ENCODE measurements around the gene NCAPD2. TPM values are rescaled to one million over a fixed set of nuclear protein-coding genes. Genes with fewer than 3 reads are reported as not detected.

NCAPD2 gene, protein sequence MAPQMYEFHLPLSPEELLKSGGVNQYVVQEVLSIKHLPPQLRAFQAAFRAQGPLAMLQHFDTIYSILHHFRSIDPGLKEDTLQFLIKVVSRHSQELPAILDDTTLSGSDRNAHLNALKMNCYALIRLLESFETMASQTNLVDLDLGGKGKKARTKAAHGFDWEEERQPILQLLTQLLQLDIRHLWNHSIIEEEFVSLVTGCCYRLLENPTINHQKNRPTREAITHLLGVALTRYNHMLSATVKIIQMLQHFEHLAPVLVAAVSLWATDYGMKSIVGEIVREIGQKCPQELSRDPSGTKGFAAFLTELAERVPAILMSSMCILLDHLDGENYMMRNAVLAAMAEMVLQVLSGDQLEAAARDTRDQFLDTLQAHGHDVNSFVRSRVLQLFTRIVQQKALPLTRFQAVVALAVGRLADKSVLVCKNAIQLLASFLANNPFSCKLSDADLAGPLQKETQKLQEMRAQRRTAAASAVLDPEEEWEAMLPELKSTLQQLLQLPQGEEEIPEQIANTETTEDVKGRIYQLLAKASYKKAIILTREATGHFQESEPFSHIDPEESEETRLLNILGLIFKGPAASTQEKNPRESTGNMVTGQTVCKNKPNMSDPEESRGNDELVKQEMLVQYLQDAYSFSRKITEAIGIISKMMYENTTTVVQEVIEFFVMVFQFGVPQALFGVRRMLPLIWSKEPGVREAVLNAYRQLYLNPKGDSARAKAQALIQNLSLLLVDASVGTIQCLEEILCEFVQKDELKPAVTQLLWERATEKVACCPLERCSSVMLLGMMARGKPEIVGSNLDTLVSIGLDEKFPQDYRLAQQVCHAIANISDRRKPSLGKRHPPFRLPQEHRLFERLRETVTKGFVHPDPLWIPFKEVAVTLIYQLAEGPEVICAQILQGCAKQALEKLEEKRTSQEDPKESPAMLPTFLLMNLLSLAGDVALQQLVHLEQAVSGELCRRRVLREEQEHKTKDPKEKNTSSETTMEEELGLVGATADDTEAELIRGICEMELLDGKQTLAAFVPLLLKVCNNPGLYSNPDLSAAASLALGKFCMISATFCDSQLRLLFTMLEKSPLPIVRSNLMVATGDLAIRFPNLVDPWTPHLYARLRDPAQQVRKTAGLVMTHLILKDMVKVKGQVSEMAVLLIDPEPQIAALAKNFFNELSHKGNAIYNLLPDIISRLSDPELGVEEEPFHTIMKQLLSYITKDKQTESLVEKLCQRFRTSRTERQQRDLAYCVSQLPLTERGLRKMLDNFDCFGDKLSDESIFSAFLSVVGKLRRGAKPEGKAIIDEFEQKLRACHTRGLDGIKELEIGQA (N-terminal part only)
- total RNA-seq (69.6 TPM), polyA plus RNA-seq (18.8 TPM)
- long read RNA-seq, donor 1, full-length matches to known transcripts = 1 of 11 reads
- long read RNA-seq, donor 1, partial matches to known transcripts = 10 of 11 reads
- long read RNA-seq, donor 1, other reads (novel, unspliced or antisense) = 0 of 11 reads
- long read RNA-seq, donor 2 = 0 reads
- long read RNA-seq, donor 3, full-length matches to known transcripts = 6 of 12 reads
- long read RNA-seq, donor 3, partial matches to known transcripts = 6 of 12 reads
- long read RNA-seq, donor 3, other reads (novel, unspliced or antisense) = 0 of 12 reads
- long read RNA-seq, donor 4, full-length matches to known transcripts = 5 of 5 reads
- long read RNA-seq, donor 4, partial matches to known transcripts = 0 of 5 reads
- long read RNA-seq, donor 4, other reads (novel, unspliced or antisense) = 0 of 5 reads
- long read RNA-seq, donor 5, full-length matches to known transcripts = 4 of 29 reads
- long read RNA-seq, donor 5, partial matches to known transcripts = 25 of 29 reads
- long read RNA-seq, donor 5, other reads (novel, unspliced or antisense) = 0 of 29 reads
- long read RNA-seq, donor 6, full-length matches to known transcripts = 5 of 30 reads
- long read RNA-seq, donor 6, partial matches to known transcripts = 25 of 30 reads
- long read RNA-seq, donor 6, other reads (novel, unspliced or antisense) = 0 of 30 reads
- long read RNA-seq, donor 7, full-length matches to known transcripts = 6 of 11 reads
- long read RNA-seq, donor 7, partial matches to known transcripts = 5 of 11 reads
- long read RNA-seq, donor 7, other reads (novel, unspliced or antisense) = 0 of 11 reads
- long read RNA-seq, donor 8, full-length matches to known transcripts = 1 of 1 reads
- long read RNA-seq, donor 8, partial matches to known transcripts = 0 of 1 reads
- long read RNA-seq, donor 8, other reads (novel, unspliced or antisense) = 0 of 1 reads
- long read RNA-seq, donor 9, full-length matches to known transcripts = 9 of 15 reads
- long read RNA-seq, donor 9, partial matches to known transcripts = 6 of 15 reads
- long read RNA-seq, donor 9, other reads (novel, unspliced or antisense) = 0 of 15 reads
- long read RNA-seq, donor 10, full-length matches to known transcripts = 1 of 6 reads
- long read RNA-seq, donor 10, partial matches to known transcripts = 5 of 6 reads
- long read RNA-seq, donor 10, other reads (novel, unspliced or antisense) = 0 of 6 reads

DNA sequence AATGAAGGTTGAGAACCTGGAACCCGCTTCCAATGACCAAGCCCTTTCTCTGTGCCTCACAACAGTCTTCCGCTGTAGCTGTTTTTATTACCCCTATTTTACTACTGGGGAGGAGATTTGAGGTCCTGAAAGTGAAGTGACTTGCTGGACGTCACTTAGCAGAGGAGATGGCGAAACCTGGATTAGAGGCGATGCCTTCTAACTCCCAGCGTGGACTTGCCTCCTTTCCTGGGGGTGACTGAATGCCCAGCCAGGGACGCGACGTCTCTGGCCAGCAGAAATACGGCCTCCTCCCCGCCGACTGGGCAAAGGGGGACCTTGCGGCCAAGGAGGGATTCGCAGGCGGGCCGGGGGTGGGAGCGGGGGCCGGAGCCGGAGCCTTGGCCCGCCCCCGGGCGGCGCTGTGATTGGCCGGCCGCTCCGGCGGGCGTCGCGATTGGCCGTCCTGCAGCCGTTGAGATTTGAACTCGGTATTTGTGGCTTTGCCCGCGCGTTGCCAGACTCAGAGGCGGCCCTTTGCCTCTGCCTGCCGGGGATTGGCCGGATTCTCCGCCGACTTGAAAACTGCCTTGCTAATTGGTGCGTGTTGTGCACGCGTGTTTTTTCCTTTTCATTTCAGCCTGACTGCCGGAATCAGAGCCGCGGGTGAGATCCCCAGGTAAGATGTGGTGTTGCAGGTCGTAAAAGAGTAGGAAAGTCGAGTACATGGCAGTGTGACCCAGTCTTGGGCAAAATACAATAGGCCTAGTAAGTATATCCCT is at the start of gene NCAPD2:
TSS of gene NCAPD2 (plus strand) at position 606 of the 761 bp plus-strand sequence. CDS start 997 bp downstream, outside the sequence.
- peak; percentile 82 to 98 (median 94) for DNase-seq (ENCODE audit: low read depth in 6 of 9, low spot score in 9 of 9)
- H3K4me1 ChIP-seq (ENCODE audit: control insufficient read depth in 2 of 2, insufficient read depth in 2 of 2, low read length in 2 of 2) = peaks cover 21 to 22% of the 10 kb centered on the region in 2 donors
- under 1% methylated on average over 49 of the region's 49 CpGs for WGBS

GRCh38 chr12:6444704-6445688 is 48.9 kb upstream of the NCAPD2 start, which contains the start of gene CD27:
CD27 (plus strand) TSS chr12:6444955; CDS start chr12:6445096, 141 bp downstream.
- DNase-seq (ENCODE audit: low read depth in 6 of 9, low spot score in 9 of 9) = peak in 3 of 9 donors; percentile 54 to 86 (median 68)
- Histone ChIP-seq H3K4me1 (ENCODE audit: control insufficient read depth in 2 of 2, insufficient read depth in 2 of 2, low read length in 2 of 2) (peaks cover 37 to 73% of the 10 kb centered on the region in 2 donors), H3K36me3 (ENCODE audit: control insufficient read depth in 2 of 2, insufficient read depth in 2 of 2, low read length in 1 of 2) (peaks cover 0 to 19% of the 10 kb centered on the region in 2 donors), H3K27me3 (ENCODE audit: control insufficient read depth in 2 of 2, insufficient read depth in 1 of 2, low read length in 1 of 2) (no peaks in the 10 kb centered on the region), H3K9me3 (ENCODE audit: control insufficient read depth in 2 of 2, insufficient read depth in 1 of 2, low read length in 1 of 2) (no peaks in the 10 kb centered on the region), H3K4me3 (ENCODE audit: low read length in 2 of 2) (peak within 1 kb of the TSS; percentile 49 to 51), H3K27ac (ENCODE audit: low read depth in 1 of 2, low read length in 1 of 2) (peak within 1 kb of the TSS; percentile 85 to 96)
- WGBS = 67% methylated on average over 16 of the region's 16 CpGs

More for the DNA sequence above, at the start of gene NCAPD2:
- no peaks in the 10 kb centered on the region for H3K27me3 ChIP-seq (ENCODE audit: control insufficient read depth in 2 of 2, insufficient read depth in 1 of 2, low read length in 1 of 2)
- H3K9me3 ChIP-seq (ENCODE audit: control insufficient read depth in 2 of 2, insufficient read depth in 1 of 2, low read length in 1 of 2) = no peaks in the 10 kb centered on the region
- H3K36me3 ChIP-seq (ENCODE audit: control insufficient read depth in 2 of 2, insufficient read depth in 2 of 2, low read length in 1 of 2) = peaks cover 18 to 44% of the 10 kb centered on the region in 2 donors
- H3K4me3 ChIP-seq (ENCODE audit: low read length in 2 of 2) = peak within 1 kb of the TSS; percentile 74 to 98
- H3K27ac ChIP-seq (ENCODE audit: low read depth in 1 of 2, low read length in 1 of 2) = peak within 1 kb of the TSS; percentile 99

- Histone ChIP-seq H3K9me3 (ENCODE audit: control insufficient read depth in 2 of 2, insufficient read depth in 1 of 2, low read length in 1 of 2) (peaks cover 0 to 7% of the 10 kb centered on the region in 2 donors), H3K4me3 (ENCODE audit: low read length in 2 of 2) (peak overlapping the region; percentile 70 to 99), H3K27me3 (ENCODE audit: control insufficient read depth in 2 of 2, insufficient read depth in 1 of 2, low read length in 1 of 2) (no peaks in the 10 kb centered on the region), H3K27ac (ENCODE audit: low read depth in 1 of 2, low read length in 1 of 2) (peak overlapping the region; percentile 38 to 100), H3K4me1 (ENCODE audit: control insufficient read depth in 2 of 2, insufficient read depth in 2 of 2, low read length in 2 of 2) (peaks cover 28 to 74% of the 10 kb centered on the region in 2 donors), H3K36me3 (ENCODE audit: control insufficient read depth in 2 of 2, insufficient read depth in 2 of 2, low read length in 1 of 2) (peaks cover 15 to 45% of the 10 kb centered on the region in 2 donors)
- 93% methylated on average over 16 of the region's 16 CpGs for WGBS
- DNase-seq (ENCODE audit: low read depth in 6 of 9, low spot score in 9 of 9) = no peak
Measured at GRCh38 chr12:6450091-6450868, 43.6 kb upstream of the NCAPD2 start.

GRCh38 chr12:6450869-6451347 is 43.0 kb upstream of the NCAPD2 start:
- H3K4me1 ChIP-seq (ENCODE audit: control insufficient read depth in 2 of 2, insufficient read depth in 2 of 2, low read length in 2 of 2) = peaks cover 27 to 69% of the 10 kb centered on the region in 2 donors
- DNase-seq (ENCODE audit: low read depth in 6 of 9, low spot score in 9 of 9) = no peak
- no peaks in the 10 kb centered on the region for H3K27me3 ChIP-seq (ENCODE audit: control insufficient read depth in 2 of 2, insufficient read depth in 1 of 2, low read length in 1 of 2)
- peaks cover 0 to 7% of the 10 kb centered on the region in 2 donors for H3K9me3 ChIP-seq (ENCODE audit: control insufficient read depth in 2 of 2, insufficient read depth in 1 of 2, low read length in 1 of 2)
- peak overlapping the region; percentile 70 to 99 for H3K4me3 ChIP-seq (ENCODE audit: low read length in 2 of 2)
- WGBS = 27% methylated on average over 11 of the region's 11 CpGs
- peak overlapping the region; percentile 96 to 100 for H3K27ac ChIP-seq (ENCODE audit: low read depth in 1 of 2, low read length in 1 of 2)
- H3K36me3 ChIP-seq (ENCODE audit: control insufficient read depth in 2 of 2, insufficient read depth in 2 of 2, low read length in 1 of 2) = peaks cover 15 to 43% of the 10 kb centered on the region in 2 donors

DNA sequence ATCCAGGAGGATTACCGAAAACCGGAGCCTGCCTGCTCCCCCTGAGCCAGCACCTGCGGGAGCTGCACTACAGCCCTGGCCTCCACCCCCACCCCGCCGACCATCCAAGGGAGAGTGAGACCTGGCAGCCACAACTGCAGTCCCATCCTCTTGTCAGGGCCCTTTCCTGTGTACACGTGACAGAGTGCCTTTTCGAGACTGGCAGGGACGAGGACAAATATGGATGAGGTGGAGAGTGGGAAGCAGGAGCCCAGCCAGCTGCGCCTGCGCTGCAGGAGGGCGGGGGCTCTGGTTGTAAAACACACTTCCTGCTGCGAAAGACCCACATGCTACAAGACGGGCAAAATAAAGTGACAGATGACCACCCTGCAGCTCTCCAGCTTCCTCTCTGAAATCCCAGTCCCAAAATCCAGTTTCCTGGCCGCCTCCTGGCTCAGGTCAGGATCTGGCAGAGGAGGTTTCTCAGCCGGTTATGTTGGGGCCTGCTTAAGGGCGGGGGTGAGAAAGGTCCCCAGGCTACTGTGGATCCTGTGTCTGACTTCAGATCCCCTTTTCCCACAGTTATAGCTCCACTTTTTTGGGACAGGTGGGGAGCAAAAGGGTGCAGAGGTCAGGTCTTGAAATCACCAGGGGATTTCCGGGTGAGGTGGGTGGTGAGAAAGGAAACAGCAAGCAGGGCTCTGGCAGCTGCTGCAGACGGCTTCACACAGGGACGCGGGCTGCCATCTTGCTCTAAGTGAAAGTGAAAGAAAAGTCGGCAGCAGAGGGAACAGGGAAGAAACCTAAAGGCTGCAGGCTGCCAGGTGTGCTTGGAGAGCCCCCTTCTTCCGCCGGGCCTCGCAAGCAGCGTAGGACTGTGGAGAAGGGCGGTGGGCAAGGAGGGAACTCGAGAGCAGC is 42.3 kb upstream of the NCAPD2 start, which contains the start of gene TAPBPL:
TSS of gene TAPBPL (plus strand) at position 695 of the 897 bp plus-strand sequence. CDS start 207 bp downstream, outside the sequence.
- peaks cover 23 to 63% of the 10 kb centered on the region in 2 donors for H3K4me1 ChIP-seq (ENCODE audit: control insufficient read depth in 2 of 2, insufficient read depth in 2 of 2, low read length in 2 of 2)
- under 1% methylated on average over 27 of the region's 27 CpGs for WGBS
- H3K9me3 ChIP-seq (ENCODE audit: control insufficient read depth in 2 of 2, insufficient read depth in 1 of 2, low read length in 1 of 2) = peaks cover 0 to 7% of the 10 kb centered on the region in 2 donors
- peaks cover 15 to 46% of the 10 kb centered on the region in 2 donors for H3K36me3 ChIP-seq (ENCODE audit: control insufficient read depth in 2 of 2, insufficient read depth in 2 of 2, low read length in 1 of 2)
- peak in 6 of 9 donors; percentile 72 to 95 (median 84) for DNase-seq (ENCODE audit: low read depth in 6 of 9, low spot score in 9 of 9)
- H3K27ac ChIP-seq (ENCODE audit: low read depth in 1 of 2, low read length in 1 of 2) = peak within 1 kb of the TSS; percentile 96 to 100
- no peaks in the 10 kb centered on the region for H3K27me3 ChIP-seq (ENCODE audit: control insufficient read depth in 2 of 2, insufficient read depth in 1 of 2, low read length in 1 of 2)
- peak within 1 kb of the TSS; percentile 70 to 99 for H3K4me3 ChIP-seq (ENCODE audit: low read length in 2 of 2)

All from thymus (tissue), 14 donors.